HG03469 (cell line): ENCODE data around the gene R3HDML.

Experiments
- ATAC-seq: cut with Tn5 transposase; IDR thresholded peaks from one replicate; pipeline ENCODE4 v1.9.1; 2021; ENCODE audit warnings: mild to moderate bottlenecking, moderate library complexity, moderate number of reproducible peaks; ENCODE audit not compliant: unreplicated experiment

Gene R3HDML

DNA sequence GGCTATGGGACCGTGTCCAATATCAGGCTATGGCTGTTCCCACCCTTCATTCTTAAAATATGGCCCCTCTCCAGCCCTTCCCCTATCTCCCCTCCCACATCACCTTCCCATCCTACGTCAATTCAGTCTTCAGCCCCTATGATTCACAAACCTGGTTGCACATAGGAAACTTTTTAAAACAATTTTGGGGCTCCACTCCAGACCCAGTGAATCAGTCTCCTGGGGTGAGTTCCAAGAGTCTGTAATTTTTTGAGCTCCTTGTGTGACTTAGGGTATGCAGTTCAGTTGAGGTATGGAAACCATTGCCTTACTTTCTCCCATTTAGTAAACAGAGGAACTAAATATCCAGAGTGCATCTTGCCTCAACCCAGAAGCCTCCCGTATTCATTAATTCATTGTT is 24.2 kb downstream of the R3HDML start:
- no peak for ATAC-seq

DNA sequence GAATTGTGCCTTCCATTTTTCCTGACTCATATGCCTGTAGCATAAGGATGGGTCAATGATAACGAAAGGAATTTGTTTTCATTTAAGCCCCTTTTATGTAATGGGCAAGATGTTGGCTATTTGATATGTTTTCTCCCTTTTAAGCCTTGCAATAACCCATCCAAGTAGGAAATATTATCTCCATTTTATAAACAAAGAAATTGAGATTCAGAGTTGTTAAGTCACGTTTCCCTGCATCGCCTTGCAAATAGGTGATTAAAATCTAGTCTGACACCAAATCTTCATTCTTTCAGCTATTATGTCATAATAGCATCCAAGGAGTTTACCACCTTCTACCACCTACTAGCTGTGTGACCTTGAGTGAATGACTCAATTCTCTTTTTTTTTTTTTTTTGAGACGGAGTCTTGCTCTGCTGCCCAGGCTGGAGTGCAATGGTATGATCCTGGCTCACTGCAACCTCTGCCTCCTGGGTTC is 25.7 kb downstream of the R3HDML start:
- no peak for ATAC-seq

DNA sequence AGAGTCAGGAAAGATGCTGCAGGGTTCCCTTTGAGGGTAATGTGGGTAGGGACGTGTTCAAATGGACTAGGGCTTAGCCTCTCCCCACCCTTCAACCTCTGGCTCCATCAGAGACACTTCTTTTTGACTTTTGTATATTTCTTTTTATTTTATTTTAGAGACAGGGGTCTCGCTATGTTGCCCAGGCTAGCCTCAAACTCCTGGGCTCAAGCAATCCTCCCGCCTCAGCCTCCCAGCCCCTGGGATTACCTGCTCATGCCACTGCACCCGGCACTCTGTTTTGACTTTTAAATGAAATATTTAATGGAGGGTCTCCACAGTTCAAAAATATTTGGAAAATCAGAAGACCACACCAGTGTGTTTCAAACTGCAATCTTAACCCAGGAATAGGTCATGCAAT is 27.2 kb downstream of the R3HDML start:
- no peak for ATAC-seq

DNA sequence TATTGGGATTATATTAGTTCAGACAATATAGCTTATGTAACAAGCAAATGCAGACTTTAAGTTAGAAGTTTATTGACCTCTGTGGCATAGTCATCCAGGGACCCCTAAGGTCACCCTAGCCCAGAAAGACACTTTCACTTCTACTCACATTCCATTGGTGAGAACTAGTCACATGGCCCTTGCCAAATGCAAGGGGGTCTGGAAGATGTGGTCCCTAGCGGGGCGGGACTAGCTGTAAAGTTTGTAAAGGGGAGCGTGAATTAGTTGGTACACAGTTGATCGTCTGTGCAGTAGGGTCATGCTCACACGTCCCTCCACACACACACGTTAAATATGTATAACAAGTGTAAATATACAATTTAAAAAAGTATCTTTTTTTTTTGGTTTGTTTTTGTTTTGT is 27.9 kb downstream of the R3HDML start:
- ATAC-seq, result no peak

DNA sequence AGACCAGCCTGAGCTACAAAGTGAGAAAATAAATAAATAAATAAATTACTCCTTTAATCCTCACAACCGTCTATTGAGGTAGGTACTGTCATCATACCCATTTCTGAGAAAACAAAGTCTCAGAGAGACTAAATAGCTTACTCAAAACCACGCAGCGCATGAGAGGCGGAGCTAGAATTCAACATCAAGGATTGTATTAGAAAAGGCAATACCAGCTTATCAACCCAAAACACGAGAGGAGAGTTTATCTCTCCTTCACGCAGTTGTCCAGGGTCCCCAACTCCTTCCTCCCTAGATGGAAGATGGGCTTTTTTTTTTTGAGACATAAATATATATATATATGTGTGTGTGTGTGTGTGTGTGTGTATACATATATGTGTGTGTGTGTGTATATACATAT is 30.9 kb downstream of the R3HDML start:
- ATAC-seq, result no peak

DNA sequence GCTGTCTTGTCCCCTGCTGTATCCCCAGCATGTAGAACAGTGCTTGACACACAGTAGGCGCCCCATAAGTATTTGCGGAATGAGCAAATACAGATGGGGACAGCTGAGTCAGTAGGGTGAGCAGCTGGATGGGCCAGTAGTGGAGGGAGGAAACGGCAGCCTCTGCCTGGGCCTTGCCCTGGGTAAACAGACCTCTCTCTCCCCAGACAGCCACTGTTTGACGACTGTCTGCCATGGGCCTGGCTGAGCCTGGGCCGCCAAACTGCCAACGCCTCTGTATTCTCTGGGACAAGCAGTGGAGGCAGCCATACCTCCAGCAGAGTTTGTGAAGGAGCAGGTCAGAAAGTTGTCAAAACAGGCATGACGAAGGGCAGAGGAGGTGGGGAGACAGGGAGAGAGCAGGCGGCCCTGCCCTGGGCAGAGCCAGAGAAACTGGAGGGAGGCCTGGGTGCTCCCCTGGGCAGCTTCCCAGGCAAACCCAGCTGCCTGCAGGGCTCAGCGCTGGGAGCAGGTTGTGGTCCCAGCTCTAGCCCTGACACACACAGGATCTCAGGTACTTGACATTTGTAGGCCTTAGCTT is 33.9 kb downstream of the R3HDML start:
- ATAC-seq, result no peak

DNA sequence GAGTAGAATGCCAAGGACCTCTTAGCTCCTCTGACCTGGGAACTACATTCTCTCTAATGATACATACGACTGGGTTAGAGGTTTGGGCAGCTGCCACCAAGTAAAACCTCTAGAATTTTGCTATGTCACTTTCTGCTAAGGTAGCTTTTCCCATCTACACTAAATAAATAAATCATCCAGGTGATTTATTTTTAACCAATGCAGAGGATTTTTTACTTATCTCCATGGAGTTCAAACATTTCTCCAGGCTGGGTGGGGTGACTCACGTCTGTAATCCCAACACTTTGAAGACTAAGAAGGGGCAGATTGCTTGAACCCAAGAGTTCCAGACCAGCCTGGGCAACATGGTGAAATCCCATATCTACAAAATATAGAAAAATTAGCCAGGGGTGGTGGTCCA is 45.8 kb downstream of the R3HDML start:
- ATAC-seq, result no peak

DNA sequence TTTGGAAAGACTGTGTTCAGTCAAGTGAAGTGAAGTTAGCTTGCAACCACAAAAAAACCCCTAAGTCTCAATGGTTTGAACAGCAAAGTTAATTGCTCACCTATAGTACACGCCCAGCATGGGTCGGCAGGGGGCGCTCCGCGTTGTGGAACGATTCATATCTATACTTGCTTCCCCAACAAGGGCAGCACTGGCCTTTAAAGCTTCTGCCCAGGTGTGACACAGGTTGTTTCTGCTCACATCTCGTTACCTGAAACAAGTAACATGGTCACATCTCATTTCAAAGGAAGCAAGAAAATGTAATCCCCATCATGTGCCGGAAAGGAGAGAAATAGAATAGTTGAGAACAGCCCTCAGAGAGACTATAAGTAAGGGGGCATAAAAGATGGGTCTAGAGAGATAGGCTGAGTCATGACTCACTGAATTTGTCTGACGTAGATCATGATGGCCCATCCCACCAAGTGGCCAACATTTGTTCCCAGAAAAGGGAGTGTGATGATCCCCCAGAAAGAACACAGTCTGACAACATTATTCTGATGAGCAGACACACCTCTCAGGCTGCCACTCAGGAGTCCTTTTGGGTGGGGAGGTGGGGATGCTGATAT is 47.7 kb downstream of the R3HDML start:
- ATAC-seq, result no peak

DNA sequence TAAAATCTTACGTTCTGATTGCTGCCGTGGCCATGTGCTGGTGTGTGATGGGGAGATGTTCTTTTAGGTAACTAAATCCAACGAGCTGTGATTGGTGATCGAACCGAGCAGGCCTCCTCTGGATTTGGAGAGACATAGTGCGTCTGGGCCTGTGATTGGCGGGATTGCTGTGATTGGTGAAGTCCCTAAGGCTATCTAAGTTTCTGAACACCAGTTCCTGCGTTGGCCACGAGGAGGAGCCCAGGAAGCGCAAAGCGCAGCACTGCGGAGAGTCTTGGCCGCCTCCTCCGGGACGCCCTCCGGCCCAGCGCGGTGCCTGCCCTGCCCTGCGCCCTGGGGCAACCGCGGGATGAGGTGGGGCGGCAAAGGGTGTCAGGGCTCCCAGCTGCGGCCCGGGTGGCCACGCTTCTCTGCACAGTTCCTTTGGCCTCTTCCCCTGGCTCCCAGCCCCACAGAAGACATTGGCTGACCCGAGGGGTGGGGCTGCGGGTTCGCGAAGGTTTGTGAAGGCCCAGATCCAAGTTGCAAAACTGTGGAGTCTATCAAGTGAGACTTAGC is 51.7 kb downstream of the R3HDML start:
- no peak for ATAC-seq

DNA sequence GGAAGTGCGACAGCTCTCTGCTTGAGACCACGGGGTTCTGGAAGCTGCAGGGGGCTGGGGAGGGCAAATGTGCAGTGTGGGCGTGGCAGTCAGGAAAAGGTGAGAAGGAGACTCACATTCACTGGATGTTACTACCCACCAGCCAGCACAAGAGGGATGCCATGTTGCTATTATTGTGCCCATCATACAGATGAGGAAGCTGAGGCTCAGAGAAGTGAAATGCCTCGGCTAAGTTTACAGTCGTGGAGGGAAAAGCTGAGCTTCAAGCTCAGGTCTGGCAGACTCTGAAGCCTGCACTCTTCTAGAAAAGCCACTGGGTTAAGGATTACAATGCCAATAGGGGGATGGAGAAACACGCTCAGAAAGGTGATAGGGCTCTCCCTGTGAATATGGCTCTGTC is 53.0 kb downstream of the R3HDML start:
- no peak for ATAC-seq

DNA sequence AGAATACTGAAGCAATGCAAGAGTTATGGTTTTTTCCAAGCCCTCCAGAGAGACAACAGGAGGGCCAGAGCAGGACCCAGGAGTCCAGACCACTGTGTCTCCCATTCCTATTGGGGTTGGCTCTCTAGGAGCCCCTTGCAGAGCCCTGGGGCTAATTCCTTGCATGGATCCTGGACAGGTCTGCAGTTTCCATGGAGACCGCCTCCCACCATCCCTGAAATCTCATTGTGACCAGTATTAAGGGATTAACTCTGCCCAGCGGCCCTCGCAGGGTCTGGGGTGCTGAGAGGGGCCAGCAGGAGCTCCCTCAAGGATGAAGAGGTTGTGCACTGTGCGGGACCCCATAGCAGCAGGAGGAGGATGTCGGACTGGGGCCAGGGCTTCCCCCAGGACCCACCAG is 53.4 kb downstream of the R3HDML start:
- ATAC-seq, result no peak

DNA sequence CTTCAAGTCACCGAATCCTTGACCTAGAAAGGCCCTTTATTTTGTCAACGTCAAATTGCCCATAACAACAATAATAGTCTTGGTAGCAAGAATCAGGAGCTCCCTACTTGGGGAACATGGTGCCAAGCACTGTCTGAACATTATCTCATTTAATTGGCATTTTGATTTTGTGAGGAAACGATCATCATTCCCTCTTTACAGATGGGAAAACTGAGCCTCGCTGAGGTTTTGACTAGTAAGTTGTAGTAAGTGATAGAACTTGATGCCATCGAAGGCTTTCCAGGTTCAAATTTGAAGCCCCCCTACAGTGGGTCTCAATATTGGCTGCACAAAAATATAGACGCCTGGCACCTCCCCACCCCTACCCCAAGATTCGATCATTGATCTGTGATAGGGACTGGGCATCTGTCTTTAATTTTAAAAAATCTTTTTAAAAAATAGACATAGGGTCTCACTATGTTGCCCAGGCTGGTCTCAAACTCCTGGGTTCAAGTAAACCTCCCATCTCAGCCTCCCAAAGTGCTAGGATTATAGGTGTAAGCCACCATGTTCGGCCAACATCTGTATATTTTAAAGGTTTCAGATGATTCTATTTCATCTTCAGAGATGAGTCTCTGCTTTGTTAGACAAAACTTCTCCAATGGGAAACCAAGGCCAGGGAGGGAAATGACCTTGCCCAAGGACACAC is 55.4 kb downstream of the R3HDML start:
- ATAC-seq, result no peak

DNA sequence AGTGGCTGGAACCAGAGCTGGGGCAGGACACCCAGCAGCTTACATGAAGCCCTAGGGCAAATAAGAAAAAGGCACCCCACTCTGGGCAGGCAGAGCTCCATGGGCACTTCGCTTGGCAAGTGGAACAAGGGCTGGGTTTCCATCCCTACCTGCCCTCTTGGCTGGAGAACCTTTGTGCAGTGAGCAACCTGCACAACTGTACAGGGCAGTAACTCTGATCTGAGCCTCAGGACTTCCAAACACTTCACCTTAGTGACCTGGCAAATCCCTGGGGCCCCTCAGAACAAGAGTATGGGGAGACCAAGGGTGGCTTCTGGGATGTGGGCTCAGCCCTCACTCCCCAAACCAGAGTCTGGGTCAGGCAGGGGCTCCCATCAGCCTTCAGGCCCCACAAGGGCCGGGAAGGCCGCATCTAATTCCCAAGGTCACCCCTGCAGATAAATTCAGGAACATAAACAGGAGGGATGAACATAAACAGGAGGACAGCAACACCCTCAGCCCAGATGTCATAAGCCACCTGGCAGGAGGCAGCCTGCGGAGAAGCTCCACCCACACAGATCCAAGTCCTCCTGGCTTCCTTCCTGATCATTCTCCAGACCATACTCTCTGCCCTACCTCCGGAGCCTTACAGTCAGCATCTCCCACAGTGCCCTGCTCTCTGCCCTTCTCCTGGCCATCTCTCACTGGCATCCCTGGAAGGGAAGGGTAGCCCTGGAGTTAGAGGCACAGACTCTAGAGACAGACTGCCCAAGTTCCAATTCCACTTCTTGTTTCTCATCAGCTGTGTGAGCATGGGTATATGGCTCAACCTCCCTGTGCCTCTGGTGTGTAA is 56.1 kb downstream of the R3HDML start:
- ATAC-seq, result no peak

DNA sequence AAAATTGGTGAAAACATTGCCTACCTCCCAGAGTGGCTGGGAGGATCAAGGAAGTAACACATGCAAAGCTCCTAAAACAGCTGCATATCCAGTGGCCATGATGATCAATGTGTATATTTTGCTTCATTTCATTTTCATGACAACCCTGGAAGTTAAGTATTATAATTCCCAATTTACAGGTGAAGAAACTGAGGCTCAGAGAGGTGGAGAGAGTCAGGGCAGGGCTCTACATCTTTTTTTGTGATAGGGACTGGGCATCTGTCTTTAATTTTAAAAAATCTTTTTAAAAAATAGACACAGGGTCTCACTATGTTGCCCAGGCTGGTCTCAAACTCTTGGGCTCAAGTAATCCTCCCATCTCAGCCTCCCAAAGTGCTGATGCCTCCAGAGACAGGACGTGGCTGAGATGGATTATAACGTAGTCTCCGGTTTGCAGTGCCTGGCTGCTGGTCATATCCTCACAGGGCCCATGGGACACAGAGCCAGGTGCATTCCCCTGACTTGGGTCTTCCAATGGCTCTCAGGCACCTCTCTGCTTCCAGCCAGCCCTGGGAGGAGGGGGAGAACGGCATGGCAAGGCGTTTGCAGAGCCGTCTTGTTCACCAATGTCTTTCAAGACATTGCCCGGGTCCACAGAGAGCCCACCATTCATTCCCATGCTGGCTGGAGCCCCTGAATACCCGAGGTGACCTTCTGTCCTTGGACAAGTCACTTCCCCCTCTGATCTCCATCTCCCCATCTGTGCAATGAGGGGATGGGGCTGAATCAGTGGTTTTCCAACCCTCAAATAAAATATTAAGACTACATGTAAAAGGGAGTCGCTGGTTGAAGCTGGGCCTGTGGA is 57.0 kb downstream of the R3HDML start:
- no peak for ATAC-seq

DNA sequence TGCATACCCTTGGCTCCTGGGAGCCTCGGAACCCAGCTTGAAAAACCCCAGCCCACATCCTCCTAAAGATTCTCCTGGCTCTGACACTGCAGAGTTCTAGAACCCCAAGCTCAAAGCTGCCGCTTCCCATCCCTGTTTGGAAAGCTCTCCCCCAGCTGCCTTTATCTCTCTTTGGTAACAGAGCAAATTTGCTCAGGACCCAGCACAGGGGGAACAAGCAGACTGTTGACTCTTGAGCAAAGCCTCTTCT is 57.5 kb downstream of the R3HDML start:
- no peak for ATAC-seq

DNA sequence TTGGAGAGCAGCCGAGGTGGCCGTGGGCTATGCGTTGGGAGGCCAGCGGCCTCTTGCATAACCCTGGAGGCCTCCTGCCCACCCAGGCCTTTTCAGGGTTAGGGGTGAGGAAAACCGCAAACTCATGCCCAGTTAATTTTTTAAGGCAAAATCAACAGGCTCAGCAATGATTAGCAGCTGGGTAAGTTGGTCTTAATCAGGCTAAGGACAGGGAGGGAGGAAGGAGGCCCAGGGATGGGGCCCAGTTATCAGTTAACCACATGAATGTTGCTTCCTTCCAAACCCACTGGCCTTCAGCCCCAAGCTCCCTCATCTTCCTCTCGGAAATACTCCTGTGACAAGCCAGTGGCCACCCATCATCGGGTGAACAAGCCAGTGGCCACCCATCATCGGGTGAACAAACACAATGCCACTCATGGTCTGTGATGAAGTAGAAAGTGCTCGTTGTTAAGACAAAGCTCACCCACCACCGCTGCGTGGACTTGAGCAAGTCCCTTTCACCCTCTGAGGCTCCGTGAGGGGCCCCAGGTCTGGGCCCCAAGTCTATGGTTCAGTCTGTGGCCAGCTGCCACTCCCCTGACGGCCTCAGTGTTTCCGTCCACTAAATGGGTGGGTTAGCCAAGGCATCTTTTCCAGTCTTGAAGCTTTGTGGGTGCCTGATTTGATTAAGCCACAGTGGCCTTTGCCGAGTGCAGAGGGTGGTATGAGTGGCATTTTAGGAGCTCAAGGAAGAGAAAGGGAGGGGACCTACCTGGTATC is 58.0 kb downstream of the R3HDML start:
- ATAC-seq, result no peak

DNA sequence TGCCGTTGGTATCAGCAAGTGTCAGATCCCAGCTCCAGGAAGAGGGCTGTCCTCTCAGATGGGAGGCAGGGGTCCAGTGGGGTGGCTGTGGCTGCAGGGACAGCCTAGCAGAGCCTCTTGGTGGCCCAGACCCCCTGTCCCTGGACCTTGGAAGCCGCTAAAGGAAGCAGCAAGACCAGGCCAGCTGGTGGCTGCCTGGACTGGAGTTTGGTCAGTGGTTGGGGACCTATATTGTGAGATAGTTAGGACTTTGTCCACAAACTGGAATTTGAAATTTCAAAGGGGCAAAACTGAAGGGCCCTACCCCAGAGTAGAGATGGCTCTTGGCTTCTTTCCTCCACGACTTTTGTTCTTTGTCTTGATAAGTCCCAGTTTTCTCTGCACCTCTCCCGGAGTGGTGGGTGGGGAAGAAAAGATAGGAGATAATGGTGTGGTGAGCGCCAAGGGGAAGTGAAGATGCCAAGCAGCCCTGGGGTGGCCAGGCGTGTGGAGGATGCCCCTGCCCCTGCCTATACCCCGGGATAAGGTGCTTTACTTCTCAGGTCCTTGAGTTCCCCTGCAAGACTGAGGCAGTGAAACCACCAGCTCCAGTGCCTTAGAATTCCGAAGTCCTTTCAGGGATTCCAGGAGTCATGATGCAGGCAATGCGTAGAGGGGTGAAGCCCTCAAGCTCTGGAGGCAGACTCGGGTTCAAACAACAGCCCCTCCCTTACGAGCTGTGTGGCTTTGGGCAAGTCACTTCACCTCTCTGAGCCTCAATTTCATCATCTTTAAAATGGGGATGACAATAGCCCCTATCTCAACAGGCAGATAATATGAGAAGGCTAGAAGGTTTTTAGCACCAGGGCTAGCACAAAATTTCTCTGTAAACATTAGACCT is 58.9 kb downstream of the R3HDML start:
- no peak for ATAC-seq

DNA sequence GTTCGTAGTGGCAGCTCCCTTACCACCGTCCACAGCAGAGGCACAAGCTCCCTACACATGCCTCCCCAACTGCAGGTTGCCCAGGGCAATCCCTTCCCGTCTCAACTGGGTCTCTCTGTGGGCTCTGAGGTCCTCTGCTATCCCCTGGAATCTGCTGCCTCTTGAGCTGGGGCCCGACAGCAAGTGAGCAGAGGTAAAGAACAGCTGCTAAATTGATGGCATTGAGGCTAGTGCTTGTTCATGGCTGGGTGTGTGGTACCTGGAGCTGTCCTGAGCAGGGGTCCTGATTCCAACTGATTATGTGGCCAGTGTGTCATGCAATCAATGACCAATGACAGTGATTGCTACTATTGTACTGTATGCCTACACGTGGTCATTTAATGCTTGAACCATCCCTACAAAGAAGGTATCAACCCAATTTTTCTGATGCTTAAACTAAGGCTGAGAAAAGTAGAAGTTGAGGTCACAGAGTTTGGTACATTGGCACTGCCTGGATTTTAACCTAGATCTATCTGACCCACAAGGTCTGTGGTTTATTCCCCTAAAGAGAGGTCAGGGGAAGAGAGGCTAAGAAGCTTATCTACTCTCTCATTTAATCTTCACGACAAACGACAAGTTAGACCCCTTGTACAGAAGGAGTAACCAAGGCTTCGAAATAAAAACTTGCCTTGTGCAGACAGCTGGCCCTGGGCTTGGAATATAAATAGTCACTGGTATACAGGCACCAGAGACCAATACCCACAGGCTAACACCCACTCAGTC is 59.7 kb downstream of the R3HDML start:
- ATAC-seq, result no peak
